Neural cell (in vitro differentiated cells): Measurements from ENCODE around the gene DHX16.

ENCODE experiments used
- CTCF ChIP-seq: fragments of 450-650 bp; IDR thresholded peaks from 2 replicates; pipeline ENCODE4 v1.5.1; 2014; ENCODE audit warnings: antibody characterized with exemption, mild to moderate bottlenecking, moderate library complexity; ENCODE audit not compliant: poor library complexity, severe bottlenecking
- EP300 ChIP-seq: fragments of 450-650 bp; conservative IDR thresholded peaks from 2 replicates; pipeline ENCODE4 v1.6.1; 2014; ENCODE audit warnings: antibody characterized with exemption, mild to moderate bottlenecking, moderate library complexity; ENCODE audit not compliant: poor library complexity, severe bottlenecking
- EZH2 ChIP-seq: fragments of 200-600, 300-800 bp; shearing (Covaris generic), sonication (generic); IDR thresholded peaks from 2 replicates; pipeline ENCODE4 v1.6.1; 2014; ENCODE audit warnings: antibody characterized with exemption, low read length, borderline replicate concordance, mild to moderate bottlenecking; ENCODE audit not compliant: insufficient read depth, poor library complexity, severe bottlenecking
- POLR2AphosphoS5 ChIP-seq: IDR thresholded peaks from 2 replicates; pipeline ENCODE4 v1.6.1; 2012
- RAD21 ChIP-seq: fragments of 450-650 bp; conservative IDR thresholded peaks from 2 replicates; pipeline ENCODE4 v1.6.1; 2014; ENCODE audit warnings: antibody characterized with exemption, mild to moderate bottlenecking, moderate library complexity
- REST ChIP-seq: IDR thresholded peaks from 2 replicates; pipeline ENCODE4 v1.6.1; 2012; ENCODE audit warnings: borderline replicate concordance
- SMC3 ChIP-seq: fragments of 450-650 bp; conservative IDR thresholded peaks from 2 replicates; pipeline ENCODE4 v1.6.1; 2014; ENCODE audit warnings: antibody characterized with exemption, mild to moderate bottlenecking, moderate library complexity; ENCODE audit not compliant: poor library complexity
- TAF1 ChIP-seq: IDR thresholded peaks from 2 replicates; pipeline ENCODE4 v1.6.1; 2012; ENCODE audit warnings: low read depth

- TF ChIP-seq SMC3, result no peak
- no peak for TF ChIP-seq REST
- no peak for TF ChIP-seq CTCF
- no peak for TF ChIP-seq TAF1
- no peak for TF ChIP-seq RAD21
- no peak for TF ChIP-seq POLR2AphosphoS5
- no peak for TF ChIP-seq EZH2
- TF ChIP-seq EP300, result no peak
Observed at GRCh38 chr6:30657454-30657853, 15.4 kb downstream of the DHX16 start.
